Measurements from ENCODE around the gene PYCR2.

PYCR2 gene

GRCh38 chr1:225928186-225929175 is 4.4 kb upstream of the PYCR2 start:
- no peak for DNase-seq (ENCODE audit: low read depth)
- no peak overlapping the region for H3K4me3 ChIP-seq (ENCODE audit: low read length)
- TF ChIP-seq CTCF (IDR thresholded peaks at IDR 0.05; ENCODE audit: insufficient read depth, low read depth, low read length, missing control alignments), result no peak

GRCh38 chr1:225926551-225927113 is 2.6 kb upstream of the PYCR2 start:
- DNase-seq (ENCODE audit: low read depth), result no peak
- no peak overlapping the region for H3K4me3 ChIP-seq (ENCODE audit: low read length)
- TF ChIP-seq CTCF (IDR thresholded peaks at IDR 0.05; ENCODE audit: insufficient read depth, low read depth, low read length, missing control alignments), result no peak

- H3K4me3 ChIP-seq (ENCODE audit: low read length), result peak overlapping the region; percentile 74
- DNase-seq (ENCODE audit: low read depth), result no peak
- TF ChIP-seq CTCF (IDR thresholded peaks at IDR 0.05; ENCODE audit: insufficient read depth, low read depth, low read length, missing control alignments), result no peak
Measured at GRCh38 chr1:225923381-225923691, 714 bp downstream of the PYCR2 start.

GRCh38 chr1:225921734-225922709 is 2.0 kb downstream of the PYCR2 start:
- H3K4me3 ChIP-seq (ENCODE audit: low read length), result no peak overlapping the region

GRCh38 chr1:225919906-225920305 is 4.1 kb downstream of the PYCR2 start:
- TF ChIP-seq CTCF (IDR thresholded peaks at IDR 0.05; ENCODE audit: insufficient read depth, low read depth, low read length, missing control alignments), result no peak
- peak; percentile 94 for DNase-seq (ENCODE audit: low read depth)
- no peak overlapping the region for H3K4me3 ChIP-seq (ENCODE audit: low read length)

More at GRCh38 chr1:225921734-225922709, 2.0 kb downstream of the PYCR2 start:
- no peak for TF ChIP-seq CTCF (IDR thresholded peaks at IDR 0.05; ENCODE audit: insufficient read depth, low read depth, low read length, missing control alignments)
- peak; percentile 97 for DNase-seq (ENCODE audit: low read depth)

GRCh38 chr1:225918280-225918679 is 5.8 kb downstream of the PYCR2 start:
- H3K4me3 ChIP-seq (ENCODE audit: low read length), result no peak overlapping the region
- TF ChIP-seq CTCF (IDR thresholded peaks at IDR 0.05; ENCODE audit: insufficient read depth, low read depth, low read length, missing control alignments), result no peak
- no peak for DNase-seq (ENCODE audit: low read depth)
